GM12878 (cell line): Measurements from ENCODE around the gene MRPL20. TPM values are rescaled to one million over a fixed set of nuclear protein-coding genes. Genes with fewer than 3 reads are reported as not detected.

Experiments
- ATF7 ChIP-seq: fragments of 450-650 bp; IDR thresholded peaks from 2 replicates; pipeline ENCODE4 v1.6.1; 2016; ENCODE audit warnings: low read depth, mild to moderate bottlenecking
- E4F1 ChIP-seq: fragments of 450-650 bp; IDR thresholded peaks from 2 replicates; pipeline ENCODE4 v1.6.1; 2018; ENCODE audit warnings: borderline replicate concordance, mild to moderate bottlenecking; ENCODE audit not compliant: partially characterized antibody
- MXI1 ChIP-seq: fragments of 150-350 bp; IDR thresholded peaks from 2 replicates; pipeline ENCODE4 v1.6.1; 2011; ENCODE audit warnings: low read depth, mild to moderate bottlenecking, inconsistent platforms, low read length, improper control_type of control experiment
- MYB ChIP-seq: fragments of 150-350 bp; IDR thresholded peaks from 2 replicates; pipeline ENCODE4 v1.6.1; 2014; ENCODE audit warnings: mild to moderate bottlenecking, low read depth, low read length, borderline replicate concordance
- PAX8 ChIP-seq: fragments of 450-650 bp; IDR thresholded peaks from 2 replicates; pipeline ENCODE4 v1.6.1; 2017; ENCODE audit warnings: mild to moderate bottlenecking, moderate library complexity
- PBX3 ChIP-seq: IDR thresholded peaks from 2 replicates; pipeline ENCODE4 v1.6.1; 2011; ENCODE audit warnings: mild to moderate bottlenecking, low read depth, low read length, moderate library complexity; ENCODE audit not compliant: insufficient replicate concordance
- ZSCAN29 ChIP-seq: fragments of 450-650 bp; IDR thresholded peaks from 2 replicates; pipeline ENCODE4 v1.6.1; 2017; ENCODE audit warnings: mild to moderate bottlenecking, moderate library complexity
- polyA plus RNA-seq, 11 experiments: library from polyadenylated mRNA; depleted of rRNA in 4 of 11; unstranded in 6 of 11; stranded (reverse) in 5 of 11; fragments of >200 nt; fragmentation: Nextera tagmentation in 4 of 11; fragmentation: Illumina TruSeq in 1 of 11; extraction: Ambion mirVana in 4 of 11; extraction: Trizol in 1 of 11; gene quantifications; 1 replicate in 1 of 11; 2 replicates in 10 of 11; pipeline versions ENCODE4 v1.2.1 to v1.2.3, GENCODE V29; 2011 to 2016; ENCODE audit warnings: inconsistent platforms in 2 of 11, missing spikeins in 2 of 11, low read depth in 1 of 11
- total RNA-seq, 4 experiments: library from RNA; depleted of rRNA in 3 of 4; stranded (reverse); fragments of >200 nt in 3 of 4; fragmentation: Illumina TruSeq in 1 of 4; extraction: Trizol in 1 of 4; gene quantifications; 2 replicates each; pipeline versions ENCODE4 v1.2.1 to v1.2.3, GENCODE V29; 2013 to 2021
- TF ChIP-seq, protein P1 (sequence below): fragments of 450-650 bp; IDR thresholded peaks from 2 replicates; pipeline ENCODE4 v1.6.1; 2016; ENCODE audit warnings: mild to moderate bottlenecking

MRPL20 gene
- total and polyA plus RNA-seq, 10 of the 15 experiments (the other 5 are each of a cell fraction or from before 2014, with no cell fraction given), result 129 to 525 (median 255) TPM

GRCh38 chr1:1415751-1416150, 8.7 kb upstream of the MRPL20 start (continued):
- TF ChIP-seq E4F1 (no peak), ZSCAN29 (no peak), MYB (no peak), PBX3 (no peak), MXI1 (no peak), ATF7 (no peak), PAX8 (no peak)
- TF ChIP-seq, protein P1, sequence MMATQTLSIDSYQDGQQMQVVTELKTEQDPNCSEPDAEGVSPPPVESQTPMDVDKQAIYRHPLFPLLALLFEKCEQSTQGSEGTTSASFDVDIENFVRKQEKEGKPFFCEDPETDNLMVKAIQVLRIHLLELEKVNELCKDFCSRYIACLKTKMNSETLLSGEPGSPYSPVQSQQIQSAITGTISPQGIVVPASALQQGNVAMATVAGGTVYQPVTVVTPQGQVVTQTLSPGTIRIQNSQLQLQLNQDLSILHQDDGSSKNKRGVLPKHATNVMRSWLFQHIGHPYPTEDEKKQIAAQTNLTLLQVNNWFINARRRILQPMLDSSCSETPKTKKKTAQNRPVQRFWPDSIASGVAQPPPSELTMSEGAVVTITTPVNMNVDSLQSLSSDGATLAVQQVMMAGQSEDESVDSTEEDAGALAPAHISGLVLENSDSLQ, result no peak
